GM23338 (cell line): Measurements from ENCODE around the gene CYB5D1. TPM values are rescaled to one million over a fixed set of nuclear protein-coding genes. Genes with fewer than 3 reads are reported as not detected.

Experiments
- ATAC-seq: fragments of 200-7000 bp; cut with Tn5 transposase; 3 replicates; pipeline ENCODE4 v1.9.1; 2020
- DNase-seq: peaks from one replicate; pipeline ENCODE4 v3.0.0-alpha.2; 2015; ENCODE audit warnings: low spot score
- H2AFZ ChIP-seq: fragments of 200-600 bp; sonication (generic); 2 replicates; pipeline ENCODE4 v1.8.0; 2016; ENCODE audit warnings: antibody characterized with exemption, mild to moderate bottlenecking, moderate library complexity
- H3F3A ChIP-seq: fragments of 200-600 bp; sonication (generic); replicated peaks from 2 replicates; pipeline ENCODE4 v1.8.0; 2017; ENCODE audit warnings: antibody characterized with exemption, mixed run types, low read depth
- H3K27ac ChIP-seq: fragments of 200-600 bp; sonication (generic); 2 replicates; pipeline ENCODE4 v1.6.1; 2016; ENCODE audit warnings: low read depth
- H3K27me3 ChIP-seq: fragments of 200-600 bp; sonication (generic); 2 replicates; pipeline ENCODE4 v1.8.0; 2016; ENCODE audit warnings: mild to moderate bottlenecking, mixed run types, moderate library complexity; ENCODE audit not compliant: insufficient read depth
- H3K36me3 ChIP-seq: fragments of 200-600 bp; sonication (generic); 2 replicates; pipeline ENCODE4 v1.8.0; 2016; ENCODE audit warnings: mild to moderate bottlenecking; ENCODE audit not compliant: insufficient read depth
- H3K4me1 ChIP-seq: fragments of 200-600 bp; sonication (generic); 2 replicates; pipeline ENCODE4 v1.8.0; 2016; ENCODE audit warnings: mild to moderate bottlenecking, moderate library complexity; ENCODE audit not compliant: insufficient read depth
- H3K4me2 ChIP-seq: fragments of 200-600 bp; sonication (generic); 2 replicates; pipeline ENCODE4 v1.7.1; 2017; ENCODE audit warnings: mixed run types
- H3K4me3 ChIP-seq: fragments of 200-600 bp; sonication (generic); 2 replicates; pipeline ENCODE4 v1.6.1; 2016; ENCODE audit warnings: mixed run types
- H3K79me2 ChIP-seq: fragments of 200-600 bp; sonication (generic); replicated peaks from 2 replicates; pipeline ENCODE4 v1.8.0; 2017; ENCODE audit warnings: mild to moderate bottlenecking; ENCODE audit not compliant: insufficient read depth
- H3K9me2 ChIP-seq: fragments of 200-600 bp; sonication (generic); 2 replicates; pipeline ENCODE4 v1.8.0; 2017; ENCODE audit not compliant: insufficient read depth
- H4K20me1 ChIP-seq: fragments of 200-600 bp; sonication (generic); replicated peaks from 2 replicates; pipeline ENCODE4 v1.8.0; 2017; ENCODE audit warnings: mild to moderate bottlenecking; ENCODE audit not compliant: insufficient read depth
- H3K27ac Mint-ChIP-seq: 2 replicates; pipeline ENCODE4 v1.8.0; 2020; ENCODE audit warnings: inconsistent platforms, mild to moderate bottlenecking, moderate library complexity, mixed read lengths
- H3K27me3 Mint-ChIP-seq: 3 replicates; pipeline ENCODE4 v1.8.0; 2022; ENCODE audit warnings: low read depth, mild to moderate bottlenecking, moderate library complexity, mixed read lengths, inconsistent platforms; ENCODE audit not compliant: insufficient read depth, poor library complexity
- H3K36me3 Mint-ChIP-seq: 3 replicates; pipeline ENCODE4 v1.8.0; 2021; ENCODE audit warnings: low read depth, mild to moderate bottlenecking, inconsistent platforms, moderate library complexity, mixed read lengths
- H3K4me1 Mint-ChIP-seq: 3 replicates; pipeline ENCODE4 v1.8.0; 2020; ENCODE audit warnings: mild to moderate bottlenecking, inconsistent platforms, mixed read lengths
- H3K4me3 Mint-ChIP-seq: 3 replicates; pipeline ENCODE4 v1.8.0; 2021; ENCODE audit warnings: moderate library complexity, mild to moderate bottlenecking, inconsistent platforms, mixed read lengths
- H3K9me3 Mint-ChIP-seq: 3 replicates; pipeline ENCODE4 v1.8.0; 2020; ENCODE audit warnings: moderate library complexity, mild to moderate bottlenecking, inconsistent platforms, mixed read lengths
- CREB1 ChIP-seq: fragments of 250-450 bp; sonication (Bioruptor Pico); IDR thresholded peaks from 2 replicates; pipeline ENCODE4 v1.5.0; 2020; ENCODE audit warnings: low read depth, mild to moderate bottlenecking, moderate library complexity
- CTCF ChIP-seq, 2 experiments: fragments of 200-600 bp in 1 of 2; sonication (generic) in 1 of 2; conservative IDR thresholded peaks; 2 replicates each; pipeline versions ENCODE4 v1.5.1 to v1.6.1; 2016 to 2017; ENCODE audit warnings: antibody characterized with exemption in 2 of 2, low read depth in 2 of 2, mild to moderate bottlenecking in 2 of 2, moderate library complexity in 1 of 2
- EZH2 ChIP-seq: fragments of 200-600 bp; sonication (generic); IDR thresholded peaks from one replicate; pipeline ENCODE4 v1.8.0; 2017; ENCODE audit warnings: antibody characterized with exemption, mild to moderate bottlenecking, low read depth; ENCODE audit not compliant: unreplicated experiment
- EZH2phosphoT487 ChIP-seq: fragments of 200-600 bp; sonication (generic); IDR thresholded peaks from one replicate; pipeline ENCODE4 v1.8.1; 2018; ENCODE audit warnings: antibody characterized with exemption; ENCODE audit not compliant: unreplicated experiment
- JUNB ChIP-seq: IDR thresholded peaks from one replicate; pipeline ENCODE4 v1.6.1; 2016; ENCODE audit warnings: antibody characterized with exemption; ENCODE audit not compliant: unreplicated experiment
- NANOG ChIP-seq: IDR thresholded peaks from 2 replicates; pipeline ENCODE4 v1.6.1; 2016; ENCODE audit warnings: antibody characterized with exemption, borderline replicate concordance
- POLR2AphosphoS5 ChIP-seq: IDR thresholded peaks from 2 replicates; pipeline ENCODE4 v1.6.1; 2016; ENCODE audit warnings: antibody characterized with exemption, low read depth
- REST ChIP-seq: IDR thresholded peaks from one replicate; pipeline ENCODE4 v1.6.1; 2018; ENCODE audit warnings: antibody characterized with exemption; ENCODE audit not compliant: unreplicated experiment
- STAT1 ChIP-seq: IDR thresholded peaks from one replicate; pipeline ENCODE4 v1.6.1; 2016; ENCODE audit warnings: antibody characterized with exemption; ENCODE audit not compliant: unreplicated experiment
- ZNF114 ChIP-seq: fragments of 250-450 bp; sonication (Bioruptor Pico); IDR thresholded peaks from 2 replicates; pipeline ENCODE4 v1.5.0; 2020; ENCODE audit warnings: mild to moderate bottlenecking, moderate library complexity
- ZNF462 ChIP-seq: fragments of 250-450 bp; sonication (Bioruptor Pico); IDR thresholded peaks from 2 replicates; pipeline ENCODE4 v1.5.0; 2020; ENCODE audit warnings: mild to moderate bottlenecking, moderate library complexity
- polyA plus RNA-seq: library from polyadenylated mRNA; unstranded; fragments of >200 nt; fragmentation: Nextera tagmentation; extraction: Ambion mirVana; gene quantifications from 2 replicates; pipeline ENCODE4 v1.2.1, GENCODE V29; 2016
- total RNA-seq: library from RNA; depleted of rRNA; stranded (reverse); fragments of >200 nt; shearing (Covaris generic); gene quantifications from 2 replicates; pipeline ENCODE4 v1.2.3, GENCODE V29; 2014

The CYB5D1 gene
- total and polyA plus RNA-seq, 2 experiments from 2014 or later = 3.5 to 8.4 TPM

GRCh38 chr17:7830616-7831015 is 27.2 kb upstream of the CYB5D1 start (continued):
- no peak for TF ChIP-seq ZNF462
- no peak for TF ChIP-seq JUNB

- Mint-ChIP-seq H3K4me1 (peaks cover 10% of the 10 kb centered on the region), H3K27me3 (peaks cover 47% of the 10 kb centered on the region), H3K36me3 (no peaks in the 10 kb centered on the region), H3K27ac (no peak overlapping the region), H3K9me3 (no peaks in the 10 kb centered on the region; the same call in 2 of the 3 replicates), H3K4me3 (no peak overlapping the region)
- H3K4me3 ChIP-seq = no peak overlapping the region
- DNase-seq = no peak
- H3K9me2 ChIP-seq = no peaks in the 10 kb centered on the region
- no peak overlapping the region for H3K27ac ChIP-seq
- no peaks in the 10 kb centered on the region for H3K36me3 ChIP-seq
- H3K27me3 ChIP-seq = peaks cover 58% of the 10 kb centered on the region
- 0 out of 2 replicates have a peak, but pooled peaks cover 8% of the 10 kb centered on the region for H3F3A ChIP-seq
- no peak for ATAC-seq
- no peaks in the 10 kb centered on the region for H4K20me1 ChIP-seq
- H3K4me2 ChIP-seq = no peak overlapping the region
- H2AFZ ChIP-seq = no peak overlapping the region
- H3K4me1 ChIP-seq = peaks cover 4% of the 10 kb centered on the region; the same call in 1 of the 2 replicates
- no peaks in the 10 kb centered on the region for H3K79me2 ChIP-seq
- no peak for TF ChIP-seq STAT1
- no peak for TF ChIP-seq EZH2
- no peak for TF ChIP-seq EZH2phosphoT487
- no peak for TF ChIP-seq POLR2AphosphoS5
- no peak for TF ChIP-seq NANOG
- no peak for TF ChIP-seq CTCF (conservative IDR thresholded peaks at IDR 0.05; ENCODE audit: low read depth in 2 of 2)
- TF ChIP-seq ZNF114 (CRISPR knock-in tag) = no peak
- TF ChIP-seq REST = no peak
- no peak for TF ChIP-seq CREB1
These were observed 26.6 kb upstream of the CYB5D1 start for GRCh38 chr17:7831233-7831632.
